Effector CD8-positive, alpha-beta T cell (primary cell): ENCODE measurements around the gene CARS1.

ENCODE experiments used
- DNase-seq: peaks from one replicate; lab custom pipeline; 2025; lab: John Stamatoyannopoulos, UW

Gene CARS1

GRCh38 chr11:3040881-3041280 is 16.3 kb downstream of the CARS1 start:
- no peak for DNase-seq

DNA sequence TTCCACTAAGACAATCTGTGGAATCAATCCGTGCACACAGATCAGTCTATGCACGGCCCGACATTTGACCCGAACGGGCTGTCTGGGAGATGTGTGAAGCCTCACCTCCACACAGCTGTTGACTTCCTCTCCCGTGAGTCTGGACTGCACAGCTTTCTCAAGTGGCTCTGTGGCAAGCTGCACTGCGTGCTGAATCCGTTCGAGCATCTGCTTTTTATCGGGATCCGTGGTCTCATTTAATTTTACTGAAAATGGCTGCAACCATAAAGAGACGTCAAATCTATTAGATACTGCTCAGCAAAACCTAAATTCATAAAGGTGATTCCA is 19.3 kb downstream of the CARS1 start:
- DNase-seq: no peak

- peak; percentile 14 for DNase-seq
These were observed 19.9 kb downstream of the CARS1 start for GRCh38 chr11:3037040-3037944.

GRCh38 chr11:3036419-3036818 is 20.8 kb downstream of the CARS1 start:
- DNase-seq: no peak

DNA sequence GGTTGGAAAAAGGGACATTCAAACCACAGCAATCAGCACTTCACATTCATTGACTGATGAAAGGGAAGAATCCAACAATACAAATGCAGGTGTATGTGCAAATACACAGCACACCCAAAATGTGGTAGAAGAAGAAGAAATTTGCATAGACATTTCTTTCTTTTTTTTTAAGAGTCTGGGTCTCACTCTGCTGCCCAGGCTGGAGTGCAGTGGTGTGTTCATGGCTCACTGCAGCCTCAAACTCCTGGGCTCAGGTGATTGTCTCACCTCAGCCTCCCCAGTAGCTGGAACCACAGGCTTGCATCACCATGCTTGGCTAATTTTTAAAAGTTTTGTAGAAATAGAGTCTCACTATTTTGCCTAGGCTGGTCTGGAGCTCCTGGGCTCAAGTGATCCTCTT is 21.9 kb downstream of the CARS1 start:
- DNase-seq: no peak

- no peak for DNase-seq
These were observed 26.7 kb downstream of the CARS1 start for GRCh38 chr11:3030289-3031070.

- no peak for DNase-seq
These were observed 28.4 kb downstream of the CARS1 start for GRCh38 chr11:3028813-3029212.

DNA sequence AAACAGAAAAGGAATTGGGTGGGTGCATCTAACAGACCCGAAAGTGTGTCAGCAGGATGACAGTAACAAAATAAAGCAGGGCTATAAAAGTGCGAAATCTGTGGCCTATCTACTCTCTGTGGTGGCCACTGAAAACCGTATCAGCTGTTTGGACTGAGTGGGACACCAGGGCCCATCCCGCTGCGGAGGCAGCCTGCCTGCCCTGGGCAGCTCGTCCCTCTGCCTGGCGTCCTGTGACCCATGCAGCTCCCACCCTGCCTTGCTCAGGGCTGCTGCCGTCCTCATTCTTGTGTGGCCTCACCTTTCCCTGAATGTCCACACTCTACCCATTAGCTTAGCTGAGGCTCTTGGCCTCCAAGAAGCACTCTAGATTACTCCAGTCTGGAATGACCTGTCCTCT is 30.4 kb downstream of the CARS1 start:
- no peak for DNase-seq

DNA sequence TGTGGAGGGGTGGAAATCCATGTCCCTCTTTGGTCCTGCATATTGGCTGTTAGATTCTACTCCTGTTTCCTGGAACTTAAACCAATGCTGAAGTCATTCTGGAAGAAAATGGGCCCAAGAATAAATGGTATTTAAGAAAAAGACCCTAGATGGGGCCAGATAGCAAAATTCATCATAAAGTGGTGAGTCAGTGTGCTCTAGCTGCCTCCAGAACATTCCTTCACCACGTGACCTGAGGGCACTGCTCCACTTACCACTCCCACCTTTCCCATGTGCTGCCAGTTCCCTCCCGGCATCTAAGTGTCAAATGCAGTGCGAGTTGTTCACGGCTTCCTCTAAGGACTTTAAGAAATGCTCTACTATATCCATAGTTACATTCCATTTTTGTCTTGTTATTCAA is 34.2 kb downstream of the CARS1 start:
- DNase-seq: no peak

- DNase-seq: no peak
These were observed 34.8 kb downstream of the CARS1 start for GRCh38 chr11:3022300-3022967.

DNA sequence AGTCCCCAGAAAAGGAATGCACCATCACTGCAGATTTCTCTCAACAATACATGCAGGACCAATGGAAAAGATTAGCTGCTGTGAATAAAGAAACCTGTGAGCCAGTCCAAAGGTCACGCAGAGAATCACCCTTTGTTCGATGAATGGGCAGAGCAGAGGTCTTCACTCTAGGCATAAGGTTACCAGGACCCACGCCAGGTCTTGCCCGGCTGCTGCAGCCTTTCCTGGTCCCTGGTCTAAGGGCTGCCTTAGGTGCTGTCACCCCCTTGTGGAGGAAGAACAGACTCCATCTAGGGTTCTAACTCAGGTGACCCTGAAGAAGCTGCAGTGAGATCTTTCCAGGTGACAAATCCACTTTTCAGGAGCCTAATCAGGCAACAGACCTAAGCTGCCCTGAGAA is 36.1 kb downstream of the CARS1 start:
- DNase-seq: peak; percentile 35

GRCh38 chr11:3020011-3020410 is 37.2 kb downstream of the CARS1 start:
- DNase-seq: no peak

DNA sequence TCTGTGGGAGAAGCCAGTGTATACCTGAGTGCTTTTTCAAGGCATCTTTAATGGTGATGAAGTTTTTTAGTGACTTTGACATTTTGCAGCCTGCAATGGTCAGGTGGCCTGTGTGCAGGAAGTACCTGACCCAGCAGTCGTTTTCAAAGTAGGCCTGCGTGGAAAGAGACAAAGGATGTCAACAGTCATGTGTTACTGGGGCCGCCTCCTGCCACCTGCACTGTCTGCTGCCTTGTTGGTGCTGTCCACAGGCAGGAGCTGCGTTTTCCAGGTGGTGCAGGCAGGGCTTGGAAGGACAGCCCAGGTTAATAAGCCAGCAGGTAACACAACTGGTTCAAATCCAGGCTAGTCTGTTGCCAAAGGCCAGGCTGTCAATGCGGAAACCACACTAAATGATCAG is 38.6 kb downstream of the CARS1 start:
- DNase-seq: no peak

GRCh38 chr11:3016861-3017260 is 40.4 kb downstream of the CARS1 start:
- no peak for DNase-seq

DNA sequence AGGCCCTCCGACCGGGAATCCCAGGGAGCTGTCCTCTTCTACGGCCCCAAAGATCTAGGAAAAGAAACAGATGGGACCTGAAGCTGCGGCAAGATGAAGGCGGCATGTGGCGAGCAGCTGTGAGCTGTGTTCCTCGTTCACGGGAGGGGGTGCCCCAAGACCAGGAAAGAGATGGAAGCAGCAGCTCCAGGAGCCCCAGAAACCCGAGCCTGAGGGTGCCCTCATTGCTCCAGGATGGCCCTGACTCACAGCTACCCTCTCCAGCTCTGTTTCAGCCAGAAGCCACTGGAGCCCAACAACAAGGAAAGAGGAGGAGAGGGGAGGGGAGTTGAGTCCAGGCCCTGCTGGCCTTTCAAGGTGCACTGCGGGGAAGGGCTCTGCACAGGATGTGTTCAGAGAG is 41.4 kb downstream of the CARS1 start:
- DNase-seq: no peak

- DNase-seq: no peak
These were observed 42.3 kb downstream of the CARS1 start for GRCh38 chr11:3014943-3015342.

- peak; percentile 64 for DNase-seq
These were observed 42.9 kb downstream of the CARS1 start for GRCh38 chr11:3014057-3014938.

DNA sequence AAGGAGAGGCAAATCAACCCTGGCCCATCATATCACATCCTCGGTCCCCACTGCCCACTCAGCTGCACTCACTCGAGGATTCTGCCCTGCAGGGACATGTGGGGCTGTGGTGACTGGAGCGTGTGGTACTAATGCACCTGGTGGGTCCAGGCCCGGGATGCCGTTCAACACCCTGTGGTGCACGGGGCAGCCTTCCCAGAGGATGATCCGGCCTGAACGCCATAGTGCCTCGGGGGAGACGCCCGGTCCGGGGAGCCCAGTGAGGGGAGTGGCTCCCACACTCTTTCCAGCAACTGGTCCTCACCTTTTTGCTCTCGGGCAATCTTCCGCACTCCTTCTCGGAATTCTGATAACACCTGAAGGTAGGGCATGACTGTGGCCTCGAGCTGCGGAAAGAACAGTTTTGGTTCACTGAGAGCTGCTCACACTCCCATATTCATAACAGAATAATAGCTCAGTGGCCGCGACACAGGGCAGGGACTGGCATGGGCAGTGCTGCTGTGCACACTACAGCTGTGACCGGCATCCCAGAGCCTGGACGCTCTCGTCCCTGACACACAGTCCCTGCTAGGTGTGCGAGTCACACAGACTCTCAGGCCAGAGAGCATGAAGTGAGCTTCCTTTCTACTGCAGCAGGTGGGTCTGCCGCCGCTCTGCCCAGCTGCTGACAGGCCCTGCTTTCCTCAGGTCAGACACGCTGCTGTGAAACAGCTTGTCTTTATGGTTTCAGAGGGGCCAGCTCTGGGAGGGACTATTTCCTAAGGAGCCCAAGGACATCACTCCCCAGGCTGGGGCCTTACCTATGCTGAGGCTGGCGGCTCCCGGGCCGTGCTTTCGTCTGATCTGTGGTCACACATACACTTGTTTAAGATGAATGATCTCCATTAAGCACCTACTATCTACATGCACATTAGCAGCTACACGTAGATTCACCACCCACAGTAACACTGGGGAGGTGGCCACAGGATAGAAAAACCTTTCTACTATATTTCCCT is 45.0 kb downstream of the CARS1 start:
- DNase-seq: no peak

DNA sequence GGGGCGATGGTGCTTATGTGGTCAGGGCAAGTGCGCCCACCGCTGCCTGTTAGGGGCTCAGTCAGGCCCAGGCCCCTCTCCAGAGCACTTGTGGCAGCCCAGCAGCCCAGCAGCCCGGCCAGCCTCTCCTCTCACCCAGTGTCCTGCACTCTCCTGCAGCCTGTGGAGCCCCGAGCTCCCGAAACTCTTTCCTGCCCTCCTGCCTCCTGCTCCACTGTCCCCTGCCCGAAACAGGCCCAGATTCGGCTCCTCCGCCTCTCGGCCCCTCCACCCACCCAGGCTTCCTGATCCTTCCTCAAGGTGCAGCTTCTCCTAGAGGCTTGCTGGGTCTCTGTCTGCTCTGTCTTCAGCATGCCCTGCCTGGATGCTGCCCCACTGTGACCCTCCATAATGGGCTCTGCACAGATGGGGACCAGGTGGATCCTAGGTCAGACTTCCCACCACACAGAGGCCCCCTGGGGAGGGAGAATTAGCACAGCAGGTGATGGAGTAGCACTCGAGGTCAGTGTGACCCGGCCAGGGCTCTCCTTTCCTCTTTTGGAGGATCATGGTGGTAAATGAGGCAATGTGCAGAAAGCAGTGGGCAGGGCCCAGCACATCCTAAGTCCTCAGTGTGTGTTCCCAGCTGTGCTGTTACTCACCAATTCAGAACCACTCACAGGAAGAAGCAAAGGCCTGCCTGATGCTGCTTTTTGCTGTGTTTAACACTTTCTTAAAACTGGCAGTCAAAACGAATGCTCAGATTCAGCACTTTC is 46.5 kb downstream of the CARS1 start:
- DNase-seq: no peak

DNA sequence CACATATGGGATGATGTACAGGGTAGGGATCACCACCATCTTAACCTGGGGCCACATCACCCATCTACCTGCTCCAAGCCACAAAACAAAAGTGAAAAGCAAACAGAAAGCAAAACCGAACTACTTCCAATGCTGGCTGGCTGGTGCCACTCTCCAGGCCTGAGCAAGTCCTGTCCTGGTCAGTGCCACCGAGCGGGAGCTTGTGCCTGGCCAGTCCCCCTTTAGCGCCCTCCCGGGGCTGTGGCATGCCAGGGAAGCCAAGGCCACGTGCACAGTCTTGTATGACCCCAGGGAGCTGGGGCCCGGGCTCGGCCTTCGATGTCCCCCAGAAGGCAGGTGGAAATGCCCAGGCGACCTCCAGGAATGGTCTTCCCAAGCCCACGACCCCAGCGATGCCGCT is 47.2 kb downstream of the CARS1 start:
- DNase-seq: no peak
